K562 (cell line): ENCODE results near the gene FAM234B. TPM values are rescaled to one million over a fixed set of nuclear protein-coding genes. Genes with fewer than 3 reads are reported as not detected.
A peak's percentile ranks its signal among the peaks of the same experiment; 100 is the strongest.

ENCODE experiments used
- ATAC-seq: fragments of 200-7000 bp; cut with Tn5 transposase; 3 replicates; pipeline ENCODE4 v1.9.1; 2020; ENCODE audit warnings: moderate library complexity
- BruUV-seq: library from RNA; stranded (reverse); fragments of 400-500 nt; replicated peaks from 2 replicates; lab custom pipeline; 2021; lab: Mats Ljungman, UMichigan
- CTCF ChIA-PET: fragments of 300-600 bp; formaldehyde crosslinking; extraction: SDS; loops from one replicate; lab custom pipeline; 2021; ENCODE audit warnings: low intra/inter-chr PET ratio; lab: Yijun Ruan, JAX
- POLR2A ChIA-PET: fragments of 300-600, 350-650 bp; sonication (Branson Sonifier 250); formaldehyde crosslinking; extraction: SDS; loops from one replicate; lab custom pipeline; 2021; ENCODE audit warnings: antibody characterized with exemption, inconsistent platforms; lab: Yijun Ruan, JAX
- DNase-seq, 4 experiments: peaks; one replicate each; pipeline versions ENCODE4 v3.0.0 to v3.0.0-alpha.2; 2011 to 2018; ENCODE audit warnings: low spot score in 3 of 4, mixed read lengths in 3 of 4; ENCODE audit errors: extremely low read depth in 1 of 4
- FAIRE-seq: peaks from 2 replicates; lab custom pipeline; 2011; peaks lifted over from hg19 to GRCh38; lab: Jason Lieb, UNC
- H2AFZ ChIP-seq: 2 replicates; pipeline ENCODE4 v1.6.0; 2011; ENCODE audit warnings: low read depth, low read length, control low read depth, inconsistent platforms
- H3K27ac ChIP-seq: fragments of 200-600 bp; 3 replicates; pipeline ENCODE4 v1.8.0; 2011; ENCODE audit warnings: low read depth, mild to moderate bottlenecking, control low read depth, inconsistent platforms, low read length, moderate library complexity, mixed read lengths; ENCODE audit errors: extremely low read depth
- H3K27me3 ChIP-seq, 2 experiments: fragments of 300-600 bp in 1 of 2; 2 replicates in 1 of 2; 3 replicates in 1 of 2; pipeline versions ENCODE4 v1.6.0 to v1.8.0; 2011; ENCODE audit warnings: inconsistent platforms in 2 of 2, low read length in 2 of 2, mild to moderate bottlenecking in 1 of 2, mixed read lengths in 1 of 2, moderate library complexity in 1 of 2; ENCODE audit not compliant: control insufficient read depth in 2 of 2, insufficient read depth in 2 of 2
- H3K36me3 ChIP-seq: fragments of 300-600 bp; 3 replicates; pipeline ENCODE4 v1.8.0; 2011; ENCODE audit warnings: mild to moderate bottlenecking, low read length, inconsistent platforms; ENCODE audit not compliant: control insufficient read depth, insufficient read depth
- H3K4me1 ChIP-seq, 2 experiments: fragments of 200-600 bp in 1 of 2; replicated peaks in 1 of 2; 2 replicates in 1 of 2; 3 replicates in 1 of 2; pipeline versions ENCODE4 v1.5.1 to v1.8.0; 2011; ENCODE audit warnings: inconsistent platforms in 2 of 2, low read length in 2 of 2, mild to moderate bottlenecking in 1 of 2, mixed read lengths in 1 of 2, moderate library complexity in 1 of 2; ENCODE audit not compliant: control insufficient read depth in 2 of 2, insufficient read depth in 2 of 2
- H3K4me2 ChIP-seq: 2 replicates; pipeline ENCODE4 v1.6.1; 2011; ENCODE audit warnings: low read length, control low read depth, inconsistent platforms, mixed read lengths; ENCODE audit not compliant: insufficient read depth
- H3K4me3 ChIP-seq: fragments of 200-600 bp; sonication (generic), shearing (Covaris generic); 2 replicates; pipeline ENCODE4 v1.5.1; 2016; ENCODE audit warnings: control low read depth, inconsistent platforms
- H3K79me2 ChIP-seq: fragments of 200-600 bp; 3 replicates; pipeline ENCODE4 v1.8.0; 2011; ENCODE audit warnings: low read length, inconsistent platforms; ENCODE audit not compliant: control insufficient read depth, insufficient read depth
- H3K9ac ChIP-seq, 2 experiments: 2 replicates each; pipeline versions ENCODE4 v1.6.0 to v1.6.1; 2011; ENCODE audit warnings: low read depth in 2 of 2, low read length in 2 of 2, control low read depth in 1 of 2, inconsistent platforms in 1 of 2, mild to moderate bottlenecking in 1 of 2, mixed read lengths in 1 of 2; ENCODE audit not compliant: insufficient read depth in 1 of 2
- H3K9me1 ChIP-seq: one replicate; pipeline ENCODE4 v1.6.0; 2011; ENCODE audit warnings: inconsistent platforms, mild to moderate bottlenecking, low read length, moderate library complexity; ENCODE audit not compliant: control insufficient read depth, insufficient read depth
- H3K9me3 ChIP-seq: replicated peaks from 2 replicates; pipeline ENCODE4 v1.5.1; 2011; ENCODE audit warnings: low read depth, low read length, inconsistent platforms; ENCODE audit not compliant: control insufficient read depth, insufficient read depth
- H4K20me1 ChIP-seq: replicated peaks from 2 replicates; pipeline ENCODE4 v1.6.1; 2011; ENCODE audit warnings: low read length, inconsistent platforms, mixed read lengths; ENCODE audit not compliant: control insufficient read depth, insufficient read depth
- MEIS2 ChIP-seq: fragments of 450-650 bp; IDR thresholded peaks from 2 replicates; pipeline ENCODE4 v1.6.1; 2014; ENCODE audit warnings: mild to moderate bottlenecking; ENCODE audit not compliant: partially characterized antibody
- MTF1 ChIP-seq: fragments of 250-450 bp; sonication (Bioruptor Pico); IDR thresholded peaks from 2 replicates; pipeline ENCODE4 v1.9.0; 2021; ENCODE audit warnings: moderate library complexity, mild to moderate bottlenecking, inconsistent platforms, borderline replicate concordance
- PBX2 ChIP-seq, 2 experiments: IDR thresholded peaks in 1 of 2; conservative IDR thresholded peaks in 1 of 2; 2 replicates each; pipeline ENCODE4 v1.6.1; 2016; ENCODE audit warnings: low read depth in 2 of 2, mild to moderate bottlenecking in 1 of 2, missing compliant biosample characterization in 1 of 2, missing genetic modification characterization in 1 of 2, moderate library complexity in 1 of 2
- WGBS: fragments of 100-300 bp; shearing (Covaris generic); methylation state at CpG from one replicate; pipeline ENCODE4 v1.1.6; 2016; ENCODE audit warnings: low coverage, mixed read lengths; ENCODE audit not compliant: insufficient coverage; ENCODE audit errors: missing lambda C conversion rate; 5-methylcytosine and 5-hydroxymethylcytosine counted together
- in situ Hi-C: fragments of 300-500 bp; cut with MboI; formaldehyde crosslinking; loops from 4 replicates; pipeline ENCODE4 v1.15.0; 2018; ENCODE audit warnings: inconsistent platforms, mixed read lengths
- intact Hi-C: fragments of 100-400 bp; cut with micrococcal nuclease; formaldehyde crosslinking; loops from 2 replicates; pipeline ENCODE4 v1.14.2; 2022
- polyA plus RNA-seq, 8 experiments: library from polyadenylated mRNA; depleted of rRNA in 4 of 8; stranded (reverse) in 5 of 8; unstranded in 3 of 8; fragments of >200 nt; fragmentation: Nextera tagmentation in 2 of 8; fragmentation: Illumina TruSeq in 1 of 8; extraction: Ambion mirVana in 2 of 8; extraction: Trizol in 1 of 8; gene quantifications; 2 replicates each; pipeline versions ENCODE4 v1.2.1 to v1.2.3, GENCODE V29; 2011 to 2014; ENCODE audit warnings: inconsistent platforms in 1 of 8, missing spikeins in 1 of 8
- total RNA-seq, 7 experiments: library from RNA; depleted of rRNA in 6 of 7; stranded (reverse); fragments of >200 nt in 6 of 7; fragmentation: Illumina TruSeq in 2 of 7; extraction: Trizol in 2 of 7; gene quantifications; 2 replicates each; pipeline versions ENCODE4 v1.2.1 to v1.2.3, GENCODE V29; 2011 to 2021; ENCODE audit warnings: low replicate concordance in 1 of 7

The FAM234B gene
- total and polyA plus RNA-seq, 9 of the 15 experiments (the other 6 are each of a cell fraction or from before 2014, with no cell fraction given) = 1.00 to 4.3 (median 2.0) TPM

DNA sequence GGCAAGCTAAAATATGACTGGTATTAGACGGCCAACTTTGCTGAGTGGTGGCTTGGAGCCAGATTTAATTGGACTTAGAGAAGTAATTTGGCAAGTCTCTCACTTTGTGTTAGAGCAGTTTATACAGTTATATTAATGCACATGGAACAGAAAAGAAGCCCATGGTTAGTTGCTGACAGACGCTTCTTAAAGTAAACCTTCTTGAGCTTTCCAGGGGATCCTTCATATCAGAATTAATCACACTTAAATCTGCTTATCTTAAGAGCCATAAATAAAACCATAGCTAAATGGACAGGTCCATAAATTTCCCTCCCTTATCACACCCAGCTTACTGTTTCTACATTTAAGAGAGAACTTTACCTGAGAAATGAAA lies 49.7 kb downstream of the FAM234B start:
- WGBS = 0% methylated on average over 2 of the region's 2 CpGs
- intact Hi-C loops (loop anchor here (10.0 kb wide), 1 partner anchor 179 kb away; no protein-coding TSS in a partner anchor), in situ Hi-C loops (no loop called here)
- DNase-seq (no peak), FAIRE-seq (no peak), ATAC-seq (no peak)
- peaks cover 8 to 43% of the 10 kb centered on the region in 2 experiments; a peak in 3 of 5 replicates for H3K27me3 ChIP-seq
- H3K36me3 ChIP-seq = no peaks in the 10 kb centered on the region
- H3K9me1 ChIP-seq = no peaks in the 10 kb centered on the region
- H3K9me3 ChIP-seq = no peaks in the 10 kb centered on the region
- H4K20me1 ChIP-seq = no peaks in the 10 kb centered on the region
- no peak overlapping the region for H3K4me2 ChIP-seq
- POLR2A ChIA-PET = no interaction called here
- H2AFZ ChIP-seq = no peak overlapping the region
- CTCF ChIA-PET = no interaction called here
- no peak for TF ChIP-seq MTF1 (CRISPR knock-in tag)
- peak; percentile 85 for TF ChIP-seq MEIS2
- no peak for TF ChIP-seq PBX2 (CRISPR knock-in tag; IDR thresholded peaks at IDR 0.05; ENCODE audit: low read depth)
- TF ChIP-seq PBX2 (tag; conservative IDR thresholded peaks at IDR 0.05; ENCODE audit: low read depth) = peak; percentile 75
- H3K9ac ChIP-seq = no peak overlapping the region; a peak in 1 of 4 replicates
- H3K4me3 ChIP-seq = no peak overlapping the region
- no peaks in the 10 kb centered on the region for H3K79me2 ChIP-seq
- H3K4me1 ChIP-seq = no peaks in the 10 kb centered on the region; a peak in 1 of 5 replicates
- no TSS peak for BruUV-seq
- H3K27ac ChIP-seq = no peak overlapping the region
